Measurements from ENCODE around the gene DENR.

DNA sequence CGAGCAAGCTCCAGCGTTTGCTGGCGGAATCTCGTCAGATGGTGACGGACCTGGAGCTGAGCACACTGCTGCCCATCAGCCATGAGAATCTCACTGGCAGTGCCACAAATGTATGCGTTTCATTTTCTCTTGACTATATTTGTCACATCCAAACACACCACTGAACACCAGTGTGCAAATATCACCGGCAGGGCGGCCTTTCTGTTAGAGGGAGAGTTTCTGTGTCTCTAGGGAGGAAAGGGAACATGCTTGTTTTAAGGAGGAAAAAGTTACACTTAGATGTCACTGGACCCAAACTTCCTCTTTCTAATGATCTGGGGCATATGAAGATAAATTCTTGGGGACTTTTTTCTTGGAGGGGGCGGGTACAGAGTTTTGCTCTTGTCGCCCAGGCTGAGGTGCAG is 60.7 kb downstream of the DENR start:
- TF ChIP-seq, protein P1, sequence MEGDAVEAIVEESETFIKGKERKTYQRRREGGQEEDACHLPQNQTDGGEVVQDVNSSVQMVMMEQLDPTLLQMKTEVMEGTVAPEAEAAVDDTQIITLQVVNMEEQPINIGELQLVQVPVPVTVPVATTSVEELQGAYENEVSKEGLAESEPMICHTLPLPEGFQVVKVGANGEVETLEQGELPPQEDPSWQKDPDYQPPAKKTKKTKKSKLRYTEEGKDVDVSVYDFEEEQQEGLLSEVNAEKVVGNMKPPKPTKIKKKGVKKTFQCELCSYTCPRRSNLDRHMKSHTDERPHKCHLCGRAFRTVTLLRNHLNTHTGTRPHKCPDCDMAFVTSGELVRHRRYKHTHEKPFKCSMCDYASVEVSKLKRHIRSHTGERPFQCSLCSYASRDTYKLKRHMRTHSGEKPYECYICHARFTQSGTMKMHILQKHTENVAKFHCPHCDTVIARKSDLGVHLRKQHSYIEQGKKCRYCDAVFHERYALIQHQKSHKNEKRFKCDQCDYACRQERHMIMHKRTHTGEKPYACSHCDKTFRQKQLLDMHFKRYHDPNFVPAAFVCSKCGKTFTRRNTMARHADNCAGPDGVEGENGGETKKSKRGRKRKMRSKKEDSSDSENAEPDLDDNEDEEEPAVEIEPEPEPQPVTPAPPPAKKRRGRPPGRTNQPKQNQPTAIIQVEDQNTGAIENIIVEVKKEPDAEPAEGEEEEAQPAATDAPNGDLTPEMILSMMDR (IDR thresholded peaks at IDR 0.05), result no peak
- TF ChIP-seq POLR2A (IDR thresholded peaks at IDR 0.05), result no peak

All from vagina (tissue), 2 donors.